GM19324 (cell line): ENCODE results near the gene GOSR2.
"Not testable (repeated sequence)": the region's sequence is repeated elsewhere in the genome, so short reads cannot be mapped to it uniquely, and the experiment has no call there.

Experiments used
- ATAC-seq: cut with Tn5 transposase; IDR thresholded peaks from one replicate; pipeline ENCODE4 v1.9.1; 2021; ENCODE audit warnings: mild to moderate bottlenecking, moderate library complexity; ENCODE audit not compliant: unreplicated experiment, low FRiP score

The GOSR2 gene

DNA sequence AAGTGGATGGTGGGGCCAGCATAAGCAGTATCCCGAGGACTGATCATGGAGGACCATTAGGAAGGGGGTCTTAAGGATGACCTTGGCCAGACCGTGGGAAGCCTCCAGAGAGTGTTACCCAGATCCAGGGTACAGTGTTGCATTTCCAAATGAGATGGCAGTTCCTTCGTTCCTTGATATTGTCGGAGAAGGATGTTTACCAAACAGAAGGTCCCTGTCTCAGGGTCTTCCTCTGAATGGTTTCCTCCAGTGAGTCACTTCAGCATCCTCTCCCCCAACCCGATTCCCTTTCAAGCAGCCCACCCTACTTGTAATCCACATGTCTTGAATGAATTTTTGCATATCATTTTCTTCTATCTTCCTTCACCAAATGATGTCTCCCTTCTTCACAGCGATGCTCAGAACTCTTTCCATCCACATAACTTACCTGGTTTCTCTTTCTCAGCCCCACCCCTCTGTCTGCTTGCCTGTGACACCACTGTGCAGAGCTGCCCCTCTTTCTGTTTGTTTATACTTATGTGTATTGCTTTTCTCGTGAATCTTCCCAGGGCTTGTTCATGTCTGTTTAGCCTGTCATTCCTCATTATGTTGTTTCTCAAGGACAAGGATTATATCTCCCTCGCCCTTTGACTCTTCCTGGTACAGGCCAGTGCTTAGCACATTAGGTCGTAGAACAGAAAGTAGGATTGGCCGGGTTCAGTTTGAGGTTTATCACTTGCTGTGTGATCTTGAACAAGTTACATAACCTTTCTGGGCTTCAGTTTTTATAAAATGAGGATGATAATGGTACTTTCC lies 5.7 kb downstream of the GOSR2 start:
- no peak for ATAC-seq

DNA sequence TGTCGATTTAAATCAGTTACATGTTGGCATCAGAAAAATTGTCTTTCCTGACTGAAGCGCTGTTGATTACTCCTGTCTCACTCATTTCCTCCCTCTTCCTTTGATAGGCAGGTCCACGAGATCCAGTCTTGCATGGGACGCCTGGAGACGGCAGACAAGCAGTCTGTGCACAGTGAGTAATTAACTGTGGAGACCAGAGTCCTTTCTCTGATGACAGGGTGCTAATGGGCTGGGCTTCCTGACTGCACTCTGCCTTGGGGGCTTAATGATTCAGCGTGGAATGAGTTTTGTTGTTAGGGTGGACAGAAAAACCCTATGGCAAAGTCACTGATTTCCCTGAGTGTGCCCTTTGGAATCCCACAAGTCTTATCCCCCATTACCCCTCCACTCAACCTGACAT lies 6.5 kb downstream of the GOSR2 start:
- no peak for ATAC-seq

DNA sequence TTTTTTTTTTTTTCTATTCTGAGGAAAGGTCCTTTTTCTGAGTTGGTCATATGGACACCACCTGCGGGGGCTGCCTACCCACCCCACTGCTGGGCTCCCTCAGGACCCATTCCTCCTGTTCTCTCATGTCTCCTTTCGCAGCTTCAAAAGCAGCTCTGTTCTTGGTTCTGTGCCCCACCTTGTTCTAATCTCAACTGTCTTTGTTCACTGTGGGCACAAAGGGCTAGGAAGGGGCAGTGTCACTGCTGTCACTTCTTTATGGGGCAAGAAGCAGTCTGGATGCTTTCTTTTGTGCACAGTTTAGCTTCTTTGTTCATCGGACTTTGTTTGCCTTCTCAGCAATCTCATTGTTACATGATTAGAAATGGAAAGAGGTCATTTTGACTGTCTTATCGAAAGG lies 7.1 kb downstream of the GOSR2 start:
- no peak for ATAC-seq

DNA sequence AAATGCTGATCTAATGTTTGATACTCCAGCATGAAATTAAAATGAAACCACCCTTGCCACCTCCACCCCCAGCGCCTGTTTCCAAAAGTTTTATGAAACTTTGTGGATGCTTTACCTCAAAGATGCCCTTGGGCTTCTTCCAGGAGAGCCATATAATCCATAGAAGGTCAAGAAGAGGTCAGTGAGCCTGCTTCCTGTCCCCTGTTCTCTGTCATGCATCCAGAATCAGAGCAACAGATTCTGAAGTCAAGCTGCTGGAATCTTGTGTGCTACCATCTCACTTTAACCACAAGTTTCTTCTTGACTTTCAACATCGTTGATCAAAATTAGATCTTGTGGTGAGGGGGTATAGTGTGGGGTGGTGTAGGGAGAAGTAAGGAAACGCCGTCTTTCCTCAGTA lies 8.6 kb downstream of the GOSR2 start:
- no peak for ATAC-seq

DNA sequence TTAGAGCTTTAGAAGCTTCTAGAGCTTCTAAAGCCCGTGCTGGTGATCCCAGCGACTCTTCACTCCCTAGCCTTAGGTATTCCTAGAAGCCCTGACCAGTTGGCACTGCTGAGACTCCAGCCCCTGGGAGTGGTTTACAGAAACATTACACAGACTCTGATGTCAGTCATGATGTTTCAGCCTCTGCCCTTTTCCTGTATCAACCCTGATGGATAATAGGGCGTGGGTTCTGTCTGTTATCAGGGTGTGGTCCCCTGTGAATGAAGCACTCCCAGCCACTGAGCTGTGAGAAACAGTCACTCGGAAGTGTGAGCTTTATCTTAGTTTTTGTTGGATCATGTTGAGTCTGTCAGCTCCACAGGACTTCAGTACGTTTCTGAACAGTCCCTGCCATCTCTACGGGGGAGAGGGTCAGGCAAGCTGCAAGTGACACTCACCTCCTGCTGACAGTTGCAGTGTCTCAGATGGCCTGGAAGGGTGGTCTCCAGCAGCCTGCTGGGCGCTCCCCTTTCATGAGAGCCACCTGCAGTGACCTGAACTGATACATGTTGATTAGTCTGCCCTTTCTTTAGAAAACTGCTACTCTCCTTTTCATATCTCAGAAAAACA lies 12.8 kb downstream of the GOSR2 start:
- no peak for ATAC-seq

DNA sequence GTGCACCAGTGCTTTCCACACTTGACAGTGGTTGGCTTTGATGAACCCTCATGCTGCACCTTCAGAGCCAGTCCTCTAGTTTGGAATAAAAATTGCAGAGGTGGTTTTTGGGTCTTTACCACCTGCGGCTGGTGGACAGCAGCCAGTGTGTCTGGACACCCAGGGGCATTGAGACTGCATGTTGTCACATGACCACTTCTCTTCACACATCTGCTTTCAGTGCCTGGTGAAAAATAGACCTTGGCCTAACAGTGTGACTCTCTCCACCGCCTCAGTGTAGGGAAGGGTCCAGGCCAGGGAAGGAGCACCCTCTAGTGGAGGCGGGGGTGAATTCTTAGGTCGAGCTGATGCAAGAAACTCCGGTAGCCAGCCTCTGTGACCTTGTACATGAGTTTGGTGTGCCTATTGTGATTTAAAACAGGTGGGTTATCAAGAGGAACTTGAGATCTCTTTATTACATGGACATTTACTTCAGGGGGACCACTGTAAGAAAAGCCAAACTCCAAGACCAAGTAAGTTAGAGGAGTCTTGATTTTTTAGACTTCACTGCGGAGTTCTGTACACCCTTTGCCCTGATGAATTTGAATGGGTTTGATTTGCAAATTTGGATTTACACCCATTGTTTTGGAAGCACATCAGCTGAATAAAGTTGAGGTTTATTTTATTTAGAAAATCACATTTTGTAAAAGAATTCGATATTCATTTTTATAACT lies 17.9 kb downstream of the GOSR2 start:
- no peak for ATAC-seq

DNA sequence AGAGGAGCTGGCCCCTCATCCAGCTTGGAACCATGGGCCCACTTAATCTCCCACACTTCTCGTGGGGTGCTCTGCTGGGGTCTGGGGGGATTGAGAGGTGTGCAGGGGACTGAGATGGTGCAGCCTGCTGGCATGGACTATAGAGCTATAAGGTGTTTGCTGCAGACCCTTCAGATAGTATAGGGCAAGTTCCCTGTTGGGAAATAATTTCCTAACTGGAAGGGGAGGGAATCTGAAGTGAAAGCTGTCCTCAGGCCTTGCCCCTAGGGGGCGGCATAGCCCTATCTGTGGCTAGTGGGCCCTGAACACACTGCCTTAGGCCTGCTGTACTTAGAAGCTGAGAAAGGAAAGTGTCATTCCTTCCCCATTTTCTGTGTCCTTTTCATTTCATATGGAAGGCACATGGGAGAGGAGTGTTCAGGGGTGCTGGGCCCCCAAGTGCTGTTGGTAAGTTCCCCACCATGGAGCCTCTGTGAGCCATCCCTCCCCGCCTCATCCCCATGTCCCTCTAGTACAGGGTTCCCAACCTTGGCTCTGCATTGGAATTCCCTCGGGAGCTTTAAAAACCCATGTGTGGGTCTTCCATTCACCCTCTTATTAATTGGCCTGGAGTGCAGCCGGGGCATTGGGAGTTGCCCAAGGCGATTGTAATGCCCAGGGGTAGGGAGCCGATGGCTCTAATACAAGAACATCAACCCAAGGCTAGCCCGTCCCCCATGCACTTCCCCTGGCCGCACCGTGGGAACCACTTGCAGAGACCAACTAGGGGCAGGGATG lies 19.7 kb downstream of the GOSR2 start:
- ATAC-seq, result no peak

DNA sequence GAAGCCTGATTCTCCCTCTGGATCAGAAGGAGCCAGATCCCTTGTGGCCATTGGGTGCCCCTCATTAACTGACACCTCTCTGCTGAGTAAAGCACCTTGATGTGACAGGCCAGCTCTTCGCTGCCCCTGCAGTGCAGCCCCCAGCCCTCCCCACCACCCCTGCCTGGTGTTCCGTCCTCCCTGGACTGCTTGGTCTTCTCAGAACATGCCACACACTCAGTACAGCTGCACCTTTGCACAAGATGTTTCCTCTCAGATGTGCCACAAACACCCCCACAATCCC lies 20.2 kb downstream of the GOSR2 start:
- no peak for ATAC-seq

DNA sequence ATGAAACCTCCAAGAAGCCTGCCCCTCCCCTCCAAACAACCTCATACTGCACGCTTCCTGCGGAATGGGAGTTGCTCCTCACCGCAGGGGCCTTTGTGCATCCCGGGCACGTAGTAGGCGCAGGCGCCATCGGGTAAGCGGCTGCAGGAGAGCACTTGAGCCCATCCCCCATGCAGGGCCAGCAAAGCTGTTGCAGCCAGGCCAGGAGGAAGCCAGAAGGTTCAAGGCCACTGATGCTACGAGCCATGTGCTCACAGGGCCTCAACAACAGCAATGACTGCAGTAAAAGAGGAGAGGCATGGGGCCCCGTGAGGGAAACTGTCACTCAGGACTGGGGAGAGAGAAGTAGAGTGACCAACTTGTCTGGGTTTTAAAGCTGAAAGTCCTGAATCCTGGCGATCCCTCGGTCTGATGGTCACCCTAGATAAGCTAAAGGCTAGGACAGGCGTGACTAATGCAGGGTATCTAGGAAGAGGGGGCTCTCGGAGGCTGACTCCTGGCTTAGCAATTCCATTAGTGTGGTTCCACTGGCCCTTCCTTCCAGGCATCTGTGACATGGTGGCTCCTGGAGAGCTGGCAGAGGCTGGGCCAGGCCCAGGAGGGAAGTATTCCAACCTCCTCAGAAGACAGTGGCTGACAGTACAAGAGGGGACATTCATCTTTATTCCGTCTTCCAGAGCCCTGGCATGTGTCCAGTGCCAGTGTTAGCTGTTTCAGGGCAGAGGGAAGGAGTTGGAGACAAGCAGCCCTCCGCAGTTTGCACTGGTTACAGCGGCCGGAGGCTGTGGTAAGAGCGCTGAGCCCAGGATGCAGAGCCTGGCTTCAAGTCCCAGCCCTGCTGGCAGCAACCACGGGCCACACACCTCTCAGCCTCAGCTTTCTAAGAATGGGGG lies 20.8 kb downstream of the GOSR2 start:
- ATAC-seq, result no peak

DNA sequence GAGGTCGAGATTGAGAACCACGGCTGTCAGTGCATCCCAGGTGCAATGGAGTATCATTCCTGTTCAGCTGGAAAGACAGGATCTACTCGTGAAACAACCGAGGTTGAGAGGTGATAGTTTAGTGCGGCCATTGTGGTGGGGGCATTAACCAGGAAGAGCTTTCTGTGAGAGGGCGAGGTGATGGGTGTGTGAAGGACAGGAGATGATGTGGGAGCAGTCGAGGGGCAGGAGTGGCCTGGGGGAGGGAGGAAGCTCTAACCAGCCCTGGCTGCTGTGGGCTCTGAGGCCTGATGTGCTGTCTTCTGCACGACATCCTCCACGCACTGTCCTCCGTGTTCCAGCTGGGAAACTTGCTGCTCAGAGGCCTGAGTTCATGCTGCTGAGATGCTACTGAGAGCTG lies 22.0 kb downstream of the GOSR2 start:
- ATAC-seq, result no peak

DNA sequence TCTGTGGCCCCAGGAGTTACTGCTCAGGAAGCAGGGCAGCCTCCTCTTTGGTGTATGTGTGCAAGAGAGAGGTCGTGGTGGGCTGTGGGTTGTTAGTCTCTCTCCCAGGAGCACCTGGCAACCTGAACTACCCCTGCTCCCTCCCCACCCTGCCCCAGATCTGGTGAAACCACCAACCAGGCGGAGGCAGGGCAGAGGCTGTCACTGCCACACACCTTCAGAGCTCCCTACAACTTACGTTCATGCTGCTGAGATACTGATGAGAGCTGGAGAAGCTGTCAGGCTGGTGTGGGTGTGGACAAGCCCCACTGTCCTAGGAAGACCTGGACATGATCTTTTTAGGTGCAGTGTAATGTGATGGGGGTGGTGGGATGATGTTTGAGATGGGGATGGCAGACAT lies 24.3 kb downstream of the GOSR2 start:
- ATAC-seq, result no peak

DNA sequence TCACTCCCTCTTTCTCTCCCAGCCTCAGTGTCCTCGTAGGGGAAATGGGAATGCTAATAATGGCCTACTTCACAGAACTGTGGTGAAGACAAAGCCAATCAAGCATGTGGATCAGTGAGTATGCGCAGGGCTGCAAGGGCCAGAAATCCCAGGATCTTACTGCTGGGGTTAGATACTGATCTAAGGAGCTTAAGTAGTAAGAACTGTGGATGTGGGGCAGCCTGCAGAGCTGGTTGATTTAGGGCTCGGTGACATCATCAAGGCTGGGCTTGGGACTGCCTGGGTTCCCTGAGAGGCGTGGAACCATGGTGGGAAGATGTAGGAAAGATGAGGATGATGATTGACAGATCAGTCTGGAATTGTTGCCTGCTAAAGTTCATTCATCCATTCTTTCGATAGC lies 25.6 kb downstream of the GOSR2 start:
- ATAC-seq, result no peak

DNA sequence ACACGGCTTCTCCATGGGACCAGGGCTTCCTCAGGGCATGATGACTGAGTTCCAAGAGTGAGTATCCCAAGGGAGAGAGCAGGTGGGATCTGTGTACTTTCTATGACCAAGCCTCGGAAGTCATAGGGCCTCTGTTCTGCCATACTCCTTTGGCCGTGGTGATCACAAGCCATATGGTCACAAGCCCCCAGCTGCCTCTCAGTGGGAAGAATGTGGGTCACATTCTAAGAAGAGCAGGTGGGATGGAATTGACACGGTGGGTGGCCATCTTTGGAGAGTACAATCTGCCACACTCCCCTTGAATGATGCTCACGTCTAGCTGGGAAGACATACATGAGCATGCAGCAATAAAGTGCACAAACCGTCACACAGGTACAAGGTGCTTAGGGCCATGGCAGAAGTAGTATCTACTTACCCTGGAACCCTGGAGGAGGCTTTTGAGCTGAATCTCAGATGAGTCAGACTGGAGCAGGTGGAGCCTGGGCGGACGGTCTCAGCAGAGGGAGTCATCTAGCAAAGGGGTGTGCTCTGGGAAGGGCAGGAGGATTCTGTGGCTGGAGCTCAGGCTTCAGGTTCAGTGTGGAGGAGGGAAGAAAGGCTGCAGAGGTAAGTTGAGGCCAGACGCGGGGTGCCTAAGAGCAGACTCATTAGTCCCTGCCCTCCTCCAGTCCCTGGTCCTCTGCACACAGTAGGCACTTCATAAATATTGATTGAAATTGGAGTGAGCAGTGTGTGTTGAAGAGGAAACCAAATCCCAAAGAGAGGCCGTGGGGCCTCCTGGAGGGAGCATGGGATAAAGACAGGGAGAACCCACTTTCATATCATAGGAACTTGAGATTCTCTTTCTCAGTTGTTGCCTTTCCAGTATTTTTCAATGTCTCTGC lies 26.6 kb downstream of the GOSR2 start:
- no peak for ATAC-seq

DNA sequence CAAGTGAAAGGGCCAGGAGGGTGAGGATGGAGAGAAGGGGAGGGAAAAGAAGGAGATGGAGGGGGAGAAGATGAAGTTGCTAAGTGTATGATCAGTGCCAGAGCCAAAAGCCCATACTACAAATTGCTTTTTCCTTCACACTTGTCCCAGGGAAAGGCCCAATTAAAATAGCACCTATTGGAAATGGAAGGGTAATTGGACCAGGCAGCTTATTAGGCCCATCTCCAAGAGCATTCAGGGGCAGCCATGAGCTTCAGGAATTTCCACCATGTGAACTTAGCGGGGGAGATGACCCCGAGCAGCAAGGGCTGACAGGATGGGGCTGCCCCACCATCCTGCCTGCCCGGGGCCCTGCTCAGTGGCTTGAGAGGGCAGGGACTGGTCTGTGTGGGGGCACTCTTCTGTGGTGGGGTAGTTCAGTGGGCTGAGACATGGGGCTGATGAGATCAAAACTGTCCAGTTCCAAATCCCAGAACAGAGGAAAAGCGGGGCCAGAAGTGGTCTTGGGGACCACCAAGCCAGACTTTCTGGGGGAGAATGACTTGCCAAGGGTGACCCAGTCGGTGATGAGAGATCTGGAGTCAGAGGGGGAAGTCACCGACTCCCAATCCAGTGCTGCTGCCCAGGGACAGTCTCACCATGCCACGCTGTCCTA lies 27.5 kb downstream of the GOSR2 start:
- no peak for ATAC-seq

DNA sequence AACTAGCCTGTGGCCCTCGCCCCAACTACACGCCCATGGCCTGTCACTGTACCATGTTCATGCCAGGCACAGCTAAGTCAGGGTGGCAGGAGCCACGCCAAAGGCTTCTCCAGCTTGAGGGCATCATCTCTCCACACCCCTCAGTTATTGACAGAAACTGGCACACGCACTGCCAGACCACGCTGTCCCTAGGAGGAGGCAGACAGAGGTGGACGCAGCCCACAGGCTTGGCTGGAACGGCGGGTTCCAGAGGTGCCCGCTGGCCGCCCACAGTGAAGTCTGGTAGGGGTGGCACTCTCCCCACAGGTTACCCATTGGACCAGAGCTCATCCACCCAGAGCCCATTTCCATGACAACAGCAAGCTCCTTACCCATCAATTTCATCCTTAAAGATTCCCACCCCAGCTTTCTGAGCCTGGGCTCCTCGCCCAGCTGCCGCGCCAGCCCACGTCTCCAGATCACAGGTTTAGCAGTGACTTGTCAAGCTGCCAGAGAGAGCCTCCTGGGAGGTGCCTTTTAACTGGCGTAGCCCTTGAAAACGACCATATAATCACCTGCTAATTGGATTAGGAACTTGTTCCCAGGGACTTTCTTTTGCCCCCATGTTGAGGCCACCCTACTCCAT lies 28.1 kb downstream of the GOSR2 start:
- no peak for ATAC-seq

DNA sequence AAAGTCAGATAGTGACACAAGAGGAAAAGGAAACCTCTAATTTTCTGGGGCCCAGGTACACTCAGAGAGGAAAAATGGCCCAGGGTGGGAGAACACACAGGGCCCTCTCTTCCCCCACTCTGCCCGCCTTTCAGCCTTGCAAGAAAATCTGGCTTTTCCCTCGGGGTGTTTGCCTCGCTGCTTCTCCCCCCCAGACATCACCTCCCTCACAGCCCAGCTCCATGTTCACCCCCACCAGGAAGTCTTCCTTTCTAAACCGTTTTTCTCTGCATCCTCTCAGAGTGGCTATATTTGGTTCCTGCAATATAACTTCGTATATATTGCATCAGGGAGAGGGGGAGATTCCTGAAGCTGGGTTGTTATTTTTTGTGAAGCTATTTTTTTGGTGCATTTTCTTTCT lies 28.7 kb downstream of the GOSR2 start:
- ATAC-seq, result no peak

DNA sequence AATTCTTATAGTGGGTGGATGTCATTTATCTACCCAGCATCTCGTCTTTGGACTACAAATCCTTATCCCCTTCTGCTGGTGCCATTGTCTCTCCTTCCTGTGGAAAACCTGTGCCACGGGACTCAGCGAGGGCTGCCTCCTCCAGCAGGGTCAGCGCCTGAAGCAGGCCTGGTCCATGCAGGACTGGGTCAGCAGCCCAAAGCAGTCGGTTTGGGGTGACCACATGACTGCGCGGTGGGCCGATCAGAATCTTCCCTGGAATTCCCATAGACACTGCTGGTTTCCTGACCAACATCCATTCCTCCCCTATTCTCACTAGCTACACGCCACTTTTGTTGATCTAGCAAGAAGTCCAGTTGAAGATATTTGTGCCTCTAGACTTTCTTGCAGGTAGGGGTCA lies 29.2 kb downstream of the GOSR2 start:
- no peak for ATAC-seq

DNA sequence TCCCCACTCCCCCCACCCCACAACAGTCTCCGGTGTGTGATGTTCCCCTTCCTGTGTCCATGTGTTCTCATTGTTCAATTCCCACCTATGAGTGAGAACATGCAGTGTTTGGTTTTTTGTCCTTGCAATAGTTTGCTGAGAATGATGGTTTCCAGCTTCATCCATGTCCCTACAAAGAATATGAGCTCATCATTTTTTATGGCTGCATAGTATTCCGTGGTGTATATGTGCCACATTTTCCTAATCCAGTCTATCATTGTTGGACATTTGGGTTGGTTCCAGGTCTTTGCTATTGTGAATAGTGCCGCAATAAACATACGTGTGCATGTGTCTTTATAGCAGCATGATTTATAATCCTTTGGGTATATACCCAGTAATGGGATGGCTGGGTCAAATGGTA lies 30.2 kb downstream of the GOSR2 start:
- ATAC-seq, result not testable (repeated sequence)
